Thoracic aorta (tissue), 2 donors: ENCODE measurements around the gene SORBS1. TPM values are rescaled to one million over a fixed set of nuclear protein-coding genes. Genes with fewer than 3 reads are reported as not detected.

Experiments used
- ATAC-seq: fragments of 150-250 bp; one replicate; pipeline ENCODE4 v1.8.0; 2017; ENCODE audit warnings: low read depth; ENCODE audit not compliant: insufficient number of reproducible peaks, low FRiP score
- DNase-seq: peaks from one replicate; pipeline ENCODE4 v3.0.0-alpha.2; 2020; ENCODE audit warnings: low spot score
- H3K27ac ChIP-seq, 2 donors: fragments of 200-600 bp; sonication (generic); 1 replicate in 1 of 2; 2 replicates in 1 of 2; pipeline ENCODE4 v1.5.1; 2016; ENCODE audit warnings: mild to moderate bottlenecking in 2 of 2, moderate library complexity in 2 of 2
- H3K27me3 ChIP-seq: fragments of 200-600 bp; sonication (generic); replicated peaks from 2 replicates; pipeline ENCODE4 v1.6.0; 2016; ENCODE audit warnings: mild to moderate bottlenecking; ENCODE audit not compliant: insufficient read depth
- H3K36me3 ChIP-seq: fragments of 200-600 bp; sonication (generic); one replicate; pipeline ENCODE4 v1.5.1; 2016
- H3K4me1 ChIP-seq, 2 donors: fragments of 200-600 bp; sonication (generic); 1 replicate in 1 of 2; 2 replicates in 1 of 2; pipeline versions ENCODE4 v1.5.1 to v1.6.0; 2016; ENCODE audit warnings: low read depth in 2 of 2, mild to moderate bottlenecking in 1 of 2; ENCODE audit not compliant: control insufficient read depth in 1 of 2
- H3K4me3 ChIP-seq: fragments of 200-600 bp; sonication (generic); 2 replicates; pipeline ENCODE4 v1.5.1; 2016; ENCODE audit warnings: mild to moderate bottlenecking
- H3K9me3 ChIP-seq: fragments of 200-600 bp; sonication (generic); 2 replicates; pipeline ENCODE4 v1.5.1; 2016
- CTCF ChIP-seq: fragments of 200-600 bp; sonication (generic); IDR thresholded peaks from one replicate; pipeline ENCODE4 v1.5.1; 2019; ENCODE audit warnings: antibody characterized with exemption
- total RNA-seq, 2 donors: library from RNA; depleted of rRNA; stranded (reverse); fragments of >200 nt; gene quantifications; one replicate each; pipeline versions ENCODE4 v1.1.0 to v1.2.3, GENCODE V29; 2016

Gene SORBS1
- total RNA-seq, 2 donors from 2014 or later: 1,110 to 1,659 TPM

- TF ChIP-seq CTCF: no peak
- Histone ChIP-seq H3K36me3 (no peaks in the 10 kb centered on the region), H3K9me3 (no peaks in the 10 kb centered on the region), H3K4me1 (peaks cover 62 to 100% of the 10 kb centered on the region in 2 donors), H3K27me3 (no peaks in the 10 kb centered on the region), H3K4me3 (no peak overlapping the region), H3K27ac (peak overlapping the region; percentile 36 to 67)
- ATAC-seq (no peak), DNase-seq (no peak)
These were observed 35.1 kb downstream of the SORBS1 start for GRCh38 chr10:95526044-95526443.

GRCh38 chr10:95525033-95525418 is 36.1 kb downstream of the SORBS1 start:
- ATAC-seq (no peak), DNase-seq (no peak)
- Histone ChIP-seq H3K27me3 (no peaks in the 10 kb centered on the region), H3K36me3 (no peaks in the 10 kb centered on the region), H3K4me1 (peaks cover 59 to 100% of the 10 kb centered on the region in 2 donors), H3K9me3 (no peaks in the 10 kb centered on the region), H3K4me3 (peak overlapping the region; percentile 7), H3K27ac (peak overlapping the region; percentile 1 to 36)
- no peak for TF ChIP-seq CTCF

- H3K36me3 ChIP-seq: no peaks in the 10 kb centered on the region
- H3K4me3 ChIP-seq: peak overlapping the region; percentile 7
- no peaks in the 10 kb centered on the region for H3K9me3 ChIP-seq
- H3K4me1 ChIP-seq: peaks cover 61 to 100% of the 10 kb centered on the region in 2 donors
- no peaks in the 10 kb centered on the region for H3K27me3 ChIP-seq
- no peak for TF ChIP-seq CTCF
- peak overlapping the region; percentile 1 to 36 for H3K27ac ChIP-seq
- DNase-seq: no peak
- no peak for ATAC-seq
These were observed 36.7 kb downstream of the SORBS1 start for GRCh38 chr10:95524358-95525032.

GRCh38 chr10:95522117-95522516 is 39.1 kb downstream of the SORBS1 start:
- H3K4me1 ChIP-seq: peaks cover 64 to 100% of the 10 kb centered on the region in 2 donors
- H3K27me3 ChIP-seq: no peaks in the 10 kb centered on the region
- DNase-seq: no peak
- H3K36me3 ChIP-seq: no peaks in the 10 kb centered on the region
- peak overlapping the region; percentile 87 to 89 for H3K27ac ChIP-seq
- no peak overlapping the region for H3K4me3 ChIP-seq
- ATAC-seq: no peak
- no peaks in the 10 kb centered on the region for H3K9me3 ChIP-seq
- TF ChIP-seq CTCF: no peak

- Histone ChIP-seq H3K27ac (peak overlapping the region; percentile 87 to 89), H3K27me3 (no peaks in the 10 kb centered on the region), H3K4me1 (peaks cover 70 to 100% of the 10 kb centered on the region in 2 donors), H3K36me3 (no peaks in the 10 kb centered on the region), H3K9me3 (no peaks in the 10 kb centered on the region), H3K4me3 (no peak overlapping the region)
- no peak for ATAC-seq
- no peak for TF ChIP-seq CTCF
- no peak for DNase-seq
These were observed 40.6 kb downstream of the SORBS1 start for GRCh38 chr10:95520617-95521016.
